T-helper 2 cell (primary cell): ENCODE measurements around the gene TTC34.
A peak's percentile ranks its signal among the peaks of the same experiment; 100 is the strongest.

Experiments
- DNase-seq, 5 experiments: peaks; one replicate each; pipeline versions ENCODE4 v3.0.0 to v3.0.0-alpha.2; 2012 to 2022

TTC34 gene

DNA sequence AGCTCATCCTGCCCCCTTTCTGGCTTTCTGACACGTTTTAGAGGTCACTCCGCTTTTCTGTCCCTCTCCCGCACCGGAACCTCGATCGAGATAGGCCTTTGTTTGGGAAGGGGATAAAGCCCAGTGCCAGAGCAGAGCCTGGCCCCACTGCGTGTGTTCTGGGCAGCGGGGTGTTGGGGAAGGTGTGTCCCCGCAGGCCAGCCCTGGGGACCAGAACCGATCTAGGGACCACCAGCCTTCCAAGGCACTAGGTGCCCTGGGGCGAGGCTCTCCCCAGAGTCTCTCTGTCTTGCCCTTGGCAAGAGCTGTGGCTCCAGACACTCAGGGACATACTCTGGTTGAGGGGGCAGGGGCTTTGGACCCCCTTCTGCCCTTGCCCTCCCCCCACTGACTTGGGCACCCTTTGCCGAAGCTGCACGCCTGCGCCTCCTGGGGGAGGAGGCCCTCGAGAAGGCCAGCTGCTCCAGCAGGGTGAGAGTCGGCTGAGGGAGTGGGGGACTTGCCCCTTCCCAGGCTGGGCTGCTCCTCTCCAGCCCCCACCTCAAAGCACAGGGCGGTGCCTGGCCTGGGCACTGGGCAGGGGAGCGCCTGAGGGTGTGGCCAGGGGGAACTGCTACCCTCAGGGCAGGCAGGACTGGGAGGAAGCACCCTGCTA lies 198.5 kb downstream of the TTC34 start:
- no peak for DNase-seq

DNA sequence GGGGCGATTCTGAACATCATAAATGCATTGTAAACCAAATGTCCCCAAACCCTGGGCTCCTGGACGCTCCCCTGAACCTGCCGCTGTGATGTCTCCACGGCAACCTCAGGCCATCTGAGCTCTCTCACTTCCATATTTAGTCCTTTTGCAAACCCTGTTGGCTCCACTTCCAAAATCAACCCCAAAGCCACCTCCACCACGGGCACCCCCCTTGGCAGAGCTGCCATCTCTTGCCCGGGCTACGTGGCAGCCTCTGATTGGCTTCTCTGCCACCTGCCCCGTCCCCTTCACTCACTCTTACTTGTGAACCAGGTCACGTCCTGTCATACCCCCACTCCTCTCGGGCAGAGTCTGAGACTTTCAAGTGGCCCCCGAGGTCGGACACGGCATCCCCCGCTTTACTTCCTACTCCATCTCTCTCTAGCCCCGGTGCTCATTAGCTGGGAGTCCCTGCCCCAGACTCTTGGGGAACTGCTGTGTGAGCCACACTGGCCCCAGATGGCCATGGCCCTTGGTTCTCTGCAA lies 199.1 kb downstream of the TTC34 start:
- no peak for DNase-seq

GRCh38 chr1:2601721-2602303 lies 199.7 kb downstream of the TTC34 start:
- no peak for DNase-seq

- DNase-seq = no peak
Measured at GRCh38 chr1:2598329-2598931, 203.1 kb downstream of the TTC34 start.

GRCh38 chr1:2597441-2598328 lies 203.8 kb downstream of the TTC34 start:
- DNase-seq = no peak

DNA sequence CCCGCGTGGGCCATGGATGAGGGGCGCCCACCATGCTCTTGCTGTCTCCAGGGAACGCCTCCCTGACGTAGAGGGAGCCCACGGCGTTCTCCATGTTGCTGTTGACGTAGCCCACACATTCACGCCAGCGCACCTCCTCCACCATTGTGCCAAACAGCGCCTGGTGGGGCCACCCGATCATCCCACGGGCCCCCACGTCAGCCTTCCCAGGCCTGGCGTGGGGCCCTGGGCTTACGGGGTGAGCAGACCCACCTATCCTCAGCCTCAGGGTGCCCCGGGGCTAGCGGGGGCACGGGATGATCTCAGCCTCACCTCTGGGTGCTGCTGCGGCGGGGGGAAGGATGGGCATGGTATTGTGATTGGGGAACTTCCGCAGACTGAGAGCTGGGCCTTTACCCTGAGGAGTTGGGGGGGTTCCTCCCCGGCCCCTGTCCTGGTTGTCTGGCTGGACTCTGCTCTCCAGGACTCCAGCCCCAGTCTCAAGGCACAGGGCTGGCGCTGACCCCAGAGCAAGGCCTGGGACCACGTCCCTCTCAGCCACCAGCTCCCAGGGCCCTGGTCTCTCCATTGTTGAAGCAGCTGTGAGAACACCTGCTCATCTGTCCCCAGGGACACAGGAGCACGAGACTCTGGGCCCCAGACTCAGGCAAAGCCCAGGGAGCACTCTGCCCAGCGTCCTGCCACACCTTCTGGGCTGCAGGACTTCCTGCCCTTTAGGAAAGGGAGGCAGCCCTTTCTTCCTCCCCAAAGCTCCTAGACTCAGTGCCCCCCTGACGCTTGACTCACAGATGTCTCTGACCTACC lies 204.8 kb downstream of the TTC34 start:
- no peak for DNase-seq

DNA sequence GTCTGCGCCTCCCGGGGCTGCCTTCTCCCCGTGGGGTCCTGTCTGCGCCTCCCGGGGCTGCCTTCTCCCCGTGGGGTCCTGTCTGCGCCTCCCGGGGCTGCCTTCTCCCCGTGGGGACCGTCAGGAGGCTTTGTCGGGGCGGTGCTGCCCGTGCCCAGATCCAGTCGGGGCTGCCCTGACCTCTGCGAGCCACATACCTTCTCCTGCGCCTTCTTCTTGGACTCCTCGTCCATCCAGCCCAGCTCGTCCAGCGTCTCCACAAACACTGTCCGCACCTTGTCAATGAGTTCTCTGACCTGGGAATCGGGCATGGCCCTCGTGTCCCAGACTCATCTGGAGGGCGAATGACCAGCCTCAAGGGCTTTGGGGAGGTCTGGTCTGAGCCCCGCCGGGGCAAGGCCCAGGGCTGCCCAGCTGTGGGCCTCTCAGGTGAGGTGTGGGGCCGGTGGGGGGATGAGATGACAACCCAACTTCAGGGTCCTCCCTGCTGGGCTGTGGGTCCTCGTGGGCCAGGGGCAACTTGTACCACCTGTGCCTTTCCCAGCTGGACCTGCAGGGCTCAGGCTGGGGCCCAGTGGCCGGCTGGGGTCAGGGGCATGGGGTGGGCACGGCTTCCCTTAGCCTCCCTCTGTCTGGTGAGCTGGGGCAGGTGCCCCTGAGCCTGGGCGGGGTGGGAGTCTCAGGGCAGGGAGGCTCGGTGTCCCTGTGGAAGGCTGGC lies 205.5 kb downstream of the TTC34 start:
- DNase-seq = no peak

- no peak for DNase-seq
Measured at GRCh38 chr1:2595261-2595811, 206.2 kb downstream of the TTC34 start.

DNA sequence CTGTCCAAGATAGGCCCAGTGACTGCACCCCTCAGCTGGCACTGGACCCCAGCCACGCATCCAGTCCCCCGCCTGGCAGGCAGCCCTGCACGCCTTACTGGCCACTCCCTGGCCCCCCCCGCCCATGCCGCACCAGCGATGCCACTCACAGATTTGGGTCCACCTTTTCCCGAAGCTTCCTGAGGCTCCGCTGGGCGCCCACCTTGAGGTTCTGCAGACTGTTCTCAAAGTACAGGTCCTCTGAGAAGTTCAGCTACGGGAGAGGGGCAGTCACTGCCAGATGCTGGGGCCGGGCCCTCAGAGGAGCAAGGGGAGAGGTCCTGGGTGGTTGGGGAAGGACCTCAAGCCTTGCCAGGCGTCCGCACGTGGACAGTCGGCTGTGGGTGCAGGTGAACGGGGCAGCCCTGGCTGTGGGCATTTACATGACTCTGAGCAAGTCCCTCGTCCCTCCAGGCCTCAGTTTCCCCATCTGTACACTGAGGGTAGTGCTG lies 206.8 kb downstream of the TTC34 start:
- DNase-seq = no peak

DNA sequence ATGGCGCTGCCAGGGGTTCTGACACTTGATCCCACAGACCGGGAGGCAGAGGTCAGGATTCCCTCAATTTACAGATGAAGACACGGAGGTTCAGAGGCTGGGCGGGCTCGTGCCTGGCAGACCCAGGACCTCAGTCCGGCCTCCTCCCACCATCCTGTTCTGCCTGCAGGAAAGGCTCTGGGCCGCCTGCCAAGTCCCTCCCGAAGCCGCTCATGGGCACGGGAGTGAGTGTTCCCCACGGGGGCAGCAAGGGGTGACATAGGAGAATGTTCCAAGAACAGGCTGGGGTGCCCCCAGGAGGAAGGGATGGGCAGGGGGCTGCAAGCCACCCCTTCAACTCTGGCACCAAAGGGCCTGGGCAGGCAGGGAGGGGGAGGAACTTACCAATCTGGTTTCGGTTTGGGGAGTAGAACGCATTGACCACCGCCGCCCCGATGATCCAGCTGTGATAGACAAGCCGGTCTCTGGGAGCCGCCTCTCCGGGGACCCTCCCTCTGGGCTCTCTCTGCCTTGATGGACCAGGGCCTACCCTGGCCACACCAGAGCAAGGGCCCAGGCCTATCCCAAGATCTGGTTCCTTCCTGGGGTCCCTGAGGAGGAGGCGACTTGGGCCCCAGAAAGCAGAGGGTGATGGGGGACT lies 207.4 kb downstream of the TTC34 start:
- DNase-seq = no peak

DNA sequence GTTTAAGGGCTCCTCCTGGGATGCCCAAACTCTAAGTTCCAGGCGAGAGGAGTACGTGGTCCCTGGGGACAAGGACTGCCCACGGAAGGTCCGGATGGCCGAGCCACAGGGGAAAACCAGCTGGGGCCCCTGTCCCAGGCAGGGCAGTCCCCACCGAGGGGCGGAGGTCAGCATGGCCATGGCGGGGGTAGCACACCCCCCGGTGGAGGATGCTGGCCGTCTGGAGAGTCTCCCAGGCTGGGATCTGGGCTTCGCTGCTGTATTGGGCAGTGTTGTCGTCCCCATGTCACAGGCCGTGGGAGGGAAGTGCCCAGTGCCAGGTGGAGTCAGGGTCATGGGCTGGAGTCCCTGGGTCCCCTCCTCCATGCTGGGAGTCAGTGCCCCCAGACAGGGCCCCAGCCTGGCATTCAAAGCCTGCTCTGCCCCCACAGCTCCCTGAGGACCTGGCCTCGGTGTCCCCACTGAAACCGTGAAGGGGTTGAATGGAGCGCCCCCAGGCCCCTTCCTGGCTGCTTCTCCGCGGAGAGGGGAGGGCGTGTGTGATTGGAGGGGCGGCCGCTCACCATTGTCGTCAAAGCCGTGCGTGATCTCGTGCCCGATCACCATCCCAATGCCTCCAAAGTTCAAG lies 208.1 kb downstream of the TTC34 start:
- DNase-seq = no peak

GRCh38 chr1:2592672-2593071 lies 208.8 kb downstream of the TTC34 start:
- DNase-seq = no peak

- peak in 1 of 5 experiments; percentile 5 for DNase-seq
Measured at GRCh38 chr1:2591581-2592261, 209.8 kb downstream of the TTC34 start.

DNA sequence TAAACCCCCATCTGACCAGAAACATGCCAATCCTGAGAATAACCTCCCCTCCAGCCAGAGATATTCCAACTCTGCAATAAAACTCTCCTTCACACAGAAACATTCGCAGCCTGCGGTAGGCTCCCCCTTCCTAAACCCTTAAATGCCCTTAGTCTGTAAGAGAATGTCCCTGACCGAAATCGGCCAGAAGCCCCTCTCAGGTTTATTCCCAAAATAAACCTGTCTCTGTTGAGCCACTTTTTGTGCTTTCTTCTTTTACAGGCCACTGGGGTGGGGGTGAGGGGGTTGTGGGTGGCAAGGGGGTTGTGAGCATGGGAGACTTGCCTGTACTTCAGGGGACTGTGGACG lies 210.3 kb downstream of the TTC34 start:
- DNase-seq = peak in 1 of 5 experiments; percentile 0

- DNase-seq = peak in 1 of 5 experiments; percentile 6
Measured at GRCh38 chr1:2590233-2591141, 211.0 kb downstream of the TTC34 start.

- no peak for DNase-seq
Measured at GRCh38 chr1:2589431-2590232, 211.9 kb downstream of the TTC34 start.

DNA sequence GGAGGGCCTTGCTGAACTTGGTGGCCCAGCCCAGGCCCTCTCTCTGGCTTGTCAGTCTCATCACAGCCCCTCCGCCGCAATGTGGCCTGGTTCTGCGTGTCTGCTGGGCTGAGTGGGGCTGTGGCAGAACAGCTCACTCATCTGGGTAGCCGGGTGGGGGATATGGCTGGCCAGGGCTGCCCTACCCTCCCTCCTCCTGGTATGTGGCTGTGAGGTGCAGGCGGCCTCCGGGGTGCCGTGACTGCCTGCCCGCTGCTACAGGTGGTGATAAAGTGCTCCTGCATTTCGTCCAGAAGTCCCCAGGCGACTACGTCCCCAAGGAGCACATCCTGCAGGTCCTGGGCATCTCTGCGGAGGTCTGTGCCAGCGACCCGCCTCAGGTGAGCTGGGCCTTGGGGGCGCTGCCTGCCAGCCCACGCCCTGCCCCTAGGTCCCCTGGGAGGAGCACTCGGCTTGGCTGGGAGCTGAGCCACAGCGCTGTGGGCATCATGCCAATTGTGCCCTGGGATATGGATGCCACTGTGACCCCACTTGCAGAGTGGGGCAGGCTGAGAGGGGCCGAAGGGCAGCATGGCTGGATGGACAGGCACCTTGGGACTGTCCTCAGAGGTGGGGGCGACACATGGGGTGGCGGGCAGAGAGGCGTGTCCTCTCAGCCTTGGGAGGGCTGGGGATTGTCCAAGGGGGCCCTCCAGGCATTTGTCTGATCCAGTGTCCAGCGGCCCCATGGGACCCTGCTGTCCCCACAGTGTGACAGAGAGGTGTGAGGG lies 212.6 kb downstream of the TTC34 start:
- DNase-seq = no peak
